Activated CD4-positive, alpha-beta T cell treated with anti-CD3 and anti-CD28 coated beads, Interleukin-2, amount 50 U/mL, for 24 hours (primary cell): ENCODE results near the gene FCN2.

Experiments used
- DNase-seq, 2 donors: peaks; one replicate each; pipeline ENCODE4 v3.0.0-alpha.2; 2020; ENCODE audit warnings: low read depth in 1 of 2, low spot score in 1 of 2

FCN2 gene

DNA sequence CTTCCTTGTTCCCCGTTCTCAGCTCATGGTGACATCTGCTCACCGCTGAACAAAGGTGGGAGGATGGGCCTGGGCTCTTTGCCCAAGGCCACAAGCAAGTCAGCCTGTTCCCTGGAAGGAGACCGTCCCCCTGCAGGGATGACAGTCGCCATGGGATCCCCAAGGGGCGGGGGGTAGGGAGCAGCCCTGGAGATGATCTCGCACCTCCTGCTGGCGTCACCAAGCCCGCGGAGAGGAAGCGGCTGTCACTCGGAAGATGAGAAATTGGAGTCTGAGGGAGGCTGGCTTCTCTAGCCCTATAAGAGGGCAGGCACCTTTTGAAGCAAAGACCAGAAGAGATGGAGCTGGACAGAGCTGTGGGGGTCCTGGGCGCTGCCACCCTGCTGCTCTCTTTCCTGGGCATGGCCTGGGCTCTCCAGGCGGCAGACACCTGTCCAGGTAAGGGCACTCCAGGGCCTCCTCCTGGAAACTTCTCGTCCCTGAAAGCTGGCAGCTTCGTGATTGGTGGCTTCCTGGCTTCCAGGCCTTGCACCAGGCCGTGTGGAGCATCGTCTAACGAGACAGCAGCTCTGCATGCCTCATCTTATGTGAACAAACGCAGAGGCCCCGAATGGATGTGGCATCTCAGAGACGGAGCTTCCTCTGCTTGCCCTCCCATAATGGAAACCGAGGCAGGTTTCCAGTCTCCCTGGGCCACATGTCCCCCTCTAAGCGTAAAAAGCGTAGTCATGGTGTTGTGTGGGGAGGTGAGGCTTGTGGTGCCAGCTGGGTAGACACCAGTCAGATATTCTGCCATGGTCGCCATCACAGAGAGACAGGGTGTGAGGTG lies at the start of gene FCN2:
FCN2 (plus strand) TSS at position 327 of the 829 bp plus-strand sequence; CDS start at position 339, 12 bp downstream.
- DNase-seq = no peak

DNA sequence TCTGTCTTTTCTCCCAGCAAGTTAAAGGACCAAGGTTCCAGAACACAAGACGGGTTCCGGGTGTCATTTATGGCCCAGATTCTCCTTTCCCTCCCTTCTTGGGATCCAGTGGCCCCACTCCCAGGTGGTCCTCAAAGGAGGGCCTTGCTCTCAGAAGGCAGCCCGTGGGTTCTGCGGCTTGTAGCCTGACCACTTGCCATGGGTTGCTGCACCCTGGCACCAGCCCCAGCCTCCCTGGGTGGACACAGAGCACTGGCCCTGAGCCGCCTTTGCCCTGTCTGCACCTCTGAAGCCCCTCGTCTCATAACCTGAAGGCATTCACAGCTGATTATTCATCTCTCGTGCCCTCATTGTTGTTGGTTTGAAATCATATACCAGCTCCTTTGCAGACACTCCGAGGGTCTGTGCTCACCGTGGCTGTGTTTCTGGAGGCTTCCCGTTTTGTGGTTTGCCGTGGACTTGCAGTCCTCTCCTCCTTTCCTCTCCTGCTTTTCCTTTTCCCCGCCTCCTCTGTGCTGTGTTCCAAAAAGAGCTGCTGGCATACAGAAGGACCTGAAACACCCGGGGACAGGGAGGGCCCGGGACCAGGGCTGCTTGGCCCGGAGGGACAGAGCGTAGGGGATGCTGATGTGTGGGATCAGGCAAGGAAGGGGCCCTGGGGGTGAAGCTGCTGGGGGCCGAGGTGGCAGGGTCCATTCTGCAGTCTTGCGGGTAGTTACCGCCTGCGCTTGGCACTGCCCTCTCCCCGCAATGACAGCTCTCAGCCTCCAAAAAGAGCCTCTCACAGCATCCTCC lies 49.5 kb upstream of the FCN2 start:
- no peak for DNase-seq

GRCh38 chr9:134832471-134832870 lies 48.1 kb upstream of the FCN2 start:
- no peak for DNase-seq

DNA sequence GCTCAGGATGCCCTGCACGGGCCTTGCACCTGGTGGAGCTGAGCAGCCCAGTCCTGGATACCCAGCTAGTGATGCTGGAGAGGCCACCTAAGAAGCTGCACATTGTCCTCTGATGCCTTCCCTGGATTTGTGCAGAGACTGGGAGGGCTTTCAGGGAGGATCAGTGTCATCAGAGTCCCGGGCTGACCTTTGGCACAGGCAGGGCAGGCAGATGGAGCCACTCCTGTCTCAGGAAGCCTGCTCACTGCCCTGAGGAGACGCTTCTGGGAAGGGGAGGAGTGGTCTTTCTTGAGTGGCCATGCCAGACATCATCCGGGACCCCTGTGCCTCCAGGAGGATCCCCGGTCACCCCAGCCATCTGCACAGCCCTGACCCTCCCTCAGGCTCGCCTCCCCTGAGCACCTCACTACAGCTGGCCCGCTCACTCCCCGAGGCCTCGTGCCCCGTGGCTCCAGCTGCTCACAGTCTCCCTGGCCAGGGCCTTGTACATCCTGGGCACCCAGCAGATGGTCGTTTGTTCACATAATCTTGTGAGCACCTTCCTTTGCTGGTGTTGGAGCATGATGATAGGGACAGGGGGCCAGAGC lies 47.2 kb upstream of the FCN2 start:
- DNase-seq = no peak

- DNase-seq = no peak
These were observed 46.2 kb upstream of the FCN2 start for GRCh38 chr9:134834217-134834956.

DNA sequence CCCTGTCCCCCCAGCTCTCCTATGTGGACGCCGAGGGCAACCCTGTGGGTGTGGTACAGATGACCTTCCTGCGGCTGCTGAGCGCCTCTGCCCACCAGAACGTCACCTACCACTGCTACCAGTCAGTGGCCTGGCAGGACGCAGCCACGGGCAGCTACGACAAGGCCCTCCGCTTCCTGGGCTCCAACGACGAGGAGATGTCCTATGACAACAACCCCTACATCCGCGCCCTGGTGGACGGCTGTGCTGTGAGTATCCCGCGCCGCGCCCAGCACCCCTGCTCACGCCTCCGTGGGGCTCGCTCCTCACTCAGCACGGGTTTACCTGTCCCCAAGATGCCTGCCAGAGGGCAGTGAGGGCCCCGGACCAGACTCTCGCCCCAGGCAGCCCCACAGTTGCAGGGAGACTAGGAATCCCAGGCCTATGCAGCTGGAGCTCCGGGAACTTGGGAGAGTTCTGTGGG lies 45.6 kb upstream of the FCN2 start:
- no peak for DNase-seq

GRCh38 chr9:134835448-134835847 lies 45.2 kb upstream of the FCN2 start:
- no peak for DNase-seq

- DNase-seq = no peak
These were observed 44.6 kb upstream of the FCN2 start for GRCh38 chr9:134835987-134836386.

DNA sequence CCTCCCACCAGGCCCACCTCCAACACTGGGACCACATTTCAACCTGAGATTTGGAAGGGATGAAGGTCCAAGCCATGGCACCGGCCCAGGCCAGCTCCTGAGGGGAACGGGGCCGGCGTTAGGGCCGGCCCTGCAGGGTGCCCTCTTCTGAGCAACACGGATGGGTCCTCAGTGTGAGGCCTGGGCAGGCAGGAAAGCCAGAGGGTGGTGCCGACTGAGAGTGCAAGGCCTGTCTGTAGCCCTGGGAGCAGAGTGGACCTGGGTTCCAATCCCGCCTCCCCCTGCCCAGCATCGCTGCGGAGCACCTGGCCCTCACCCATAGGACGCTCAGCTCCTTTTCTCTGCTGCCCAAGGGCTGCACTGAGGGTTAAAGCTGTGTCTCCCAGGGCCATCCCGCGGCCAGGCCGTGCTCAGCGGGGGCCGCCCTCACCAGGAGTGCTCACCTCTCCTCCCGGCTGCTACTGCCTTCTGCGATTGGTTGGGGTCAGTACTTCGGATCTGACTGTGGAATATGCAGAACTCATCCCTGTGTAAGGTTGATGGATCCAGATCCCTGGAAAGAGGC lies 44.1 kb upstream of the FCN2 start:
- no peak for DNase-seq

DNA sequence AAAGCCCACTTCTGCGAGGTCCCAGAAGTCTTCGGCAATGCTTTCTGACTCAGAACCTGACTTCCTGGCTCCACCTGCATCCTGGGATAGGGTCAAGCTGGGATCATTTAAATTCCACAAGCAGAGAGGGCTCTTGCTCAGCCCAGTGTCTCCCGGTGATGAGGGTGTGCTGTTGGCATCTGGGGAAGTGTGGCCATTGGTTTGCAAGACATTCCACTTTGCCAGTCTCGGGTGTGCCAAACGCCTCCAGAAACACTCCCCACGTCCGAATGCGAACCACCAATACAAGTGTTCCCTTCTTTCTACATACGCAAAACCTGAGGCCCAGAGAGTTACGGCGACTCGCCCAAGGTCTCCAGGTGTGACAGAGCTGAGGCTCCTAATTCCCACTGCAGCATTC lies 43.1 kb upstream of the FCN2 start:
- no peak for DNase-seq

DNA sequence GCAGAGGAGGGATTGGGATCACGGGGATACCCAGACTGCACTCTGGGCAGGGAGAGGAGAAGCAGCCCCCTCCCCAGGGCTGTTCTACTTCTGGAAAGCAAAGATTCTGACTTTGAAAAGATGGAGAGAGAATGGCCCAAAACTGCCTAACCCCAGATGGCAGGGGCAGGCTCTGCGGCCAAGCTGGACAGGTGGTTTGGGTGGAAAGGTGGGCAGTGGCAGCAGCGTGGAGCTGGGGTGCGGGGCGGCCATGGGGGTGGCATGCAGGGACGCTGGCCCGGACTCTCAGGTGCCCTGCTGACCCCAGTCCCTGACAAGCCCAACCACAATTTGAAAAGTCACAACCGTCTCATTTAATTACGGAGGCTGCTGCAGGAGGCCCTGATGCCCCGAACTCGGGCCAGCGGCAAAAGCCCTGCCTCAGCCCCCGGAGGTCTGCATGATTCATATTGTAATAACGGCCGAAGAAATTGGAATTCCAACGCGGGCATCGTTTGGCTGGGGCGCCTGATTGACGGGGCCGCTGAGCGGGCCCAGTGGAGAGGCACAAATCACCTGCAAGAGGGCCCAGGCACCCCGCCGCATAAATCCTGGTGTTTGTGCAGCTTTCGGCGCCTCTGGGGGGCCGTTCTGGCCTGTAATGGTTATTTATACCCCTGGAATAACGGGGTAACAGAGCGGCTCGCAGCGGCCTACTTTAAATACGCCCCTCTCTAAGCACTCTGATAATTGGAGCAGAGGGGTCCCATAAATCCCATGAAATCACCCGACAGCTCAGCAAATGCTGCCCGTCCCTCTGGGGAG lies 41.8 kb upstream of the FCN2 start:
- no peak for DNase-seq

GRCh38 chr9:134839455-134840125 lies 41.0 kb upstream of the FCN2 start:
- no peak for DNase-seq

GRCh38 chr9:134840511-134840910 lies 40.1 kb upstream of the FCN2 start:
- no peak for DNase-seq

DNA sequence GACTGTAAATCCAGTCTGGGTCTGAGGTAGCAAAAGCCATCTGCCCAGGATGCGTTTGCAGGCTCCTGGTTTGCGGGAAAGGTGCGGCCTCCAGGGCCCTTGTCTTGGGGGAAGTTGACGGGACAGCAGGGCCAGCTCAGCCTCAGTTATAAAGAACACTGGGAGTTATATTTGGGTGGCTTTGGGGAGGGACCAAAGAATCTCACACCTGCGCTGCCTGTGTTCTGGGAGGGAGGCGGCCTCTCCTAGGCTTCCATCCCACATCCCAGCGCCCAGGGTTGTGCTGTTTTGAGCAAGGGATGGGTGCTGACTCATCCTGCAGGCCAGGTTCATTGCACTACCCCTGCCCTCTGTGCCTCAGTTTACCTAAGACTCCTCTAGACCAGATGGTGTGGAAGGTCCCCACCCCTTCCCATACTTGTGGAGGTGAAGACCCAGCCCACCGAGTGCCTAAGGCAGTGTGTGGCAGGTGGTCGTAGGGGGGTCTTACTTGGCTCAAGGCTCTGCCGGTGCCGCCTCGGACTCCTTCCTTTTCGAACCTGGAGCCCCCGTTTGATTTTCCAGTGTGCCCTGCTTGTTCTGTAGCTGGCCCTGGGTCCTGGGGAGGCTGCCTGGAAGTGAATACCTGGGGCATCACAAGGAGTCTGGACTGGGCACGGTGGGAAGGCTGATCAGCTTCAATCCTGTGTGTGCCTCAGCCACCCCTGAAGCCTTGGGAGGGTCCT lies 39.3 kb upstream of the FCN2 start:
- no peak for DNase-seq

DNA sequence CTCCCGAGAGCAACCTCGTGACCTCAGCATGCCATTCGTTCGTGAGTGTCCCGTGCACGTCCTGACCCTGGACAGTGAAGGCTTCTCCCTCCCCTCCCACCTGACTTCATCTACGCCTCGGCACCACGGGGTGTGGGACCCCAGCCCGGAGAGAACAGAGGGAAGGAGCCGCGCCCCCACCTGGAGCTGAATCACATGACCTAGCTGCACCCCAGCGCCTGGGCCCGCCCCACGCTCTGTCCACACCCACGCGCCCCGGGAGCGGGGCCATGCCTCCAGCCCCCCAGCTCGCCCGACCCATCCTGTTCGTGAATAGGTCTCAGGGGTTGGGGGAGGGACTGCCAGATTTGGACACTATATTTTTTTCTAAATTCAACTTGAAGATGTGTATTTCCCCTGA lies 38.3 kb upstream of the FCN2 start:
- DNase-seq = no peak

- DNase-seq = no peak
These were observed 36.9 kb upstream of the FCN2 start for GRCh38 chr9:134843740-134844139.

- DNase-seq = no peak
These were observed 35.8 kb upstream of the FCN2 start for GRCh38 chr9:134844821-134845220.

DNA sequence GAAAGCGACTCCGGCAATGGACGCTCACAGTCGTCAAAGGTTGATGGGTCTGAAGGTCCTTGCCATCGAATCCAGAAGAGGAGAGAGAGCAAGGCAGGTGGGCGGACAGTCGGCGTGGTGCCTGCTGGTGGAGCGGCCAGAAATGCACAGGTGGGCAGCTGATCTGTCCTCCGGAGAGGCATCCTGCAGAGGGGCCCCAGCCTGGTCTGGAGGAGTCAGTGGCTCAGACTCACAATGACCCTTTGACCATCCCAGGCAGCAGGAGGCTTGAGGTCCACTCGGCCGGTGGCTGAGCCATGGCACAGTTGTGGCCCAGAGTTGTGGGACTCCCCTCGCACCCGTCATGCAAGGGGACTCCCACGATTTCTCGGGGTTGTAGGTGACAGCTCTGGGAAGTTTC lies 34.4 kb upstream of the FCN2 start:
- no peak for DNase-seq

DNA sequence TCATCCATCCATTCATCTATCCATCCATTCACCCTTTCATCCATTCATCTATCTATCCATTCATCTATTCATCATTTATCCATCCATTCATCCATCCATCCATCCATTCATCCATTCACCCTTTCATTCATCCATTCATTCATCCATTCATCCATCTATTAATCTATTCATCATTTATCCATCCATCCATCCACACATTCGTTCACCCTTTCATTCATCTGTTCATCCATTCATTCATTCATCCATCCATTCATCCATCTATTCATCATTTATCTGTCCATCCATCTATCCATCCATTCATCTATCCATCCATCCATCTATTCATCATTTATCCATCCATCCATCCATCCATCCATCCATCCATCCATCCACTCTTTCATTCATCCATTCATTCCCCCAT lies 33.9 kb upstream of the FCN2 start:
- no peak for DNase-seq
